GM06990 (cell line): ENCODE measurements around the gene RGS2.
A peak's percentile ranks its signal among the peaks of the same experiment; 100 is the strongest.

Experiments used
- DNase-seq: peaks from one replicate; pipeline ENCODE4 v3.0.0-alpha.2; 2011; ENCODE audit not compliant: insufficient read length; ENCODE audit errors: extremely low read depth
- H3K27me3 ChIP-seq: replicated peaks from 2 replicates; pipeline ENCODE4 v1.6.0; 2011; ENCODE audit warnings: low read length; ENCODE audit not compliant: control insufficient read depth, insufficient read depth
- H3K36me3 ChIP-seq: 2 replicates; pipeline ENCODE4 v1.5.1; 2011; ENCODE audit warnings: low read length; ENCODE audit not compliant: control insufficient read depth, insufficient read depth
- H3K4me3 ChIP-seq: replicated peaks from 2 replicates; pipeline ENCODE4 v1.5.1; 2011; ENCODE audit warnings: low read depth, mild to moderate bottlenecking, control low read depth, low read length
- TF ChIP-seq, protein P1 (sequence below): IDR thresholded peaks from 2 replicates; pipeline ENCODE4 v1.5.1; 2011; ENCODE audit warnings: low read length, control low read depth, mild to moderate bottlenecking, inconsistent platforms; ENCODE audit not compliant: insufficient read depth, poor library complexity, severe bottlenecking

RGS2 gene

DNA sequence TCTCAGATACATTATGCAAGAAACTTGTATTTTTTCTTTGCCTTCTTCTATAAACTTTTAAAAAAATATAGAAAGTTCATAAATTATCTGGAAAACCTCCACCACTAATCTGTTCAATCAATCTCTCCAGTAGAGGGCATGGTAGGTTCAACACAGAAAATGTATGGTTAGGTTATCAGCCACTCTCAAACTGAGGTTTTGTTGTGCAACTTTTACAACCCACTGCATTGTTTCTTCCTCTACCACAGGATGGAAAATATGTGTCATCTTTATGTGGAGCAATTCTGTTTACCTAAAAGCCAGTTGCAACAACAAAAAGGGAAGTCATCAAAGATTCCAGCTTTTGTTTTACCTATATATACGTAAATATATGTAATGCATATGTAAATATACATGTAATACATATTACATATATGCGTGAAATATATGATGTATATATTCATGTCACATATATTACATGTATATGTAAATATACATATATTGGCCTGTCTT lies 3.0 kb upstream of the RGS2 start:
- Histone ChIP-seq H3K4me3 (no peak overlapping the region), H3K27me3 (no peaks in the 10 kb centered on the region), H3K36me3 (no peaks in the 10 kb centered on the region)
- TF ChIP-seq, protein P1, sequence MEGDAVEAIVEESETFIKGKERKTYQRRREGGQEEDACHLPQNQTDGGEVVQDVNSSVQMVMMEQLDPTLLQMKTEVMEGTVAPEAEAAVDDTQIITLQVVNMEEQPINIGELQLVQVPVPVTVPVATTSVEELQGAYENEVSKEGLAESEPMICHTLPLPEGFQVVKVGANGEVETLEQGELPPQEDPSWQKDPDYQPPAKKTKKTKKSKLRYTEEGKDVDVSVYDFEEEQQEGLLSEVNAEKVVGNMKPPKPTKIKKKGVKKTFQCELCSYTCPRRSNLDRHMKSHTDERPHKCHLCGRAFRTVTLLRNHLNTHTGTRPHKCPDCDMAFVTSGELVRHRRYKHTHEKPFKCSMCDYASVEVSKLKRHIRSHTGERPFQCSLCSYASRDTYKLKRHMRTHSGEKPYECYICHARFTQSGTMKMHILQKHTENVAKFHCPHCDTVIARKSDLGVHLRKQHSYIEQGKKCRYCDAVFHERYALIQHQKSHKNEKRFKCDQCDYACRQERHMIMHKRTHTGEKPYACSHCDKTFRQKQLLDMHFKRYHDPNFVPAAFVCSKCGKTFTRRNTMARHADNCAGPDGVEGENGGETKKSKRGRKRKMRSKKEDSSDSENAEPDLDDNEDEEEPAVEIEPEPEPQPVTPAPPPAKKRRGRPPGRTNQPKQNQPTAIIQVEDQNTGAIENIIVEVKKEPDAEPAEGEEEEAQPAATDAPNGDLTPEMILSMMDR = peak; percentile 71
- DNase-seq = peak; percentile 36

DNA sequence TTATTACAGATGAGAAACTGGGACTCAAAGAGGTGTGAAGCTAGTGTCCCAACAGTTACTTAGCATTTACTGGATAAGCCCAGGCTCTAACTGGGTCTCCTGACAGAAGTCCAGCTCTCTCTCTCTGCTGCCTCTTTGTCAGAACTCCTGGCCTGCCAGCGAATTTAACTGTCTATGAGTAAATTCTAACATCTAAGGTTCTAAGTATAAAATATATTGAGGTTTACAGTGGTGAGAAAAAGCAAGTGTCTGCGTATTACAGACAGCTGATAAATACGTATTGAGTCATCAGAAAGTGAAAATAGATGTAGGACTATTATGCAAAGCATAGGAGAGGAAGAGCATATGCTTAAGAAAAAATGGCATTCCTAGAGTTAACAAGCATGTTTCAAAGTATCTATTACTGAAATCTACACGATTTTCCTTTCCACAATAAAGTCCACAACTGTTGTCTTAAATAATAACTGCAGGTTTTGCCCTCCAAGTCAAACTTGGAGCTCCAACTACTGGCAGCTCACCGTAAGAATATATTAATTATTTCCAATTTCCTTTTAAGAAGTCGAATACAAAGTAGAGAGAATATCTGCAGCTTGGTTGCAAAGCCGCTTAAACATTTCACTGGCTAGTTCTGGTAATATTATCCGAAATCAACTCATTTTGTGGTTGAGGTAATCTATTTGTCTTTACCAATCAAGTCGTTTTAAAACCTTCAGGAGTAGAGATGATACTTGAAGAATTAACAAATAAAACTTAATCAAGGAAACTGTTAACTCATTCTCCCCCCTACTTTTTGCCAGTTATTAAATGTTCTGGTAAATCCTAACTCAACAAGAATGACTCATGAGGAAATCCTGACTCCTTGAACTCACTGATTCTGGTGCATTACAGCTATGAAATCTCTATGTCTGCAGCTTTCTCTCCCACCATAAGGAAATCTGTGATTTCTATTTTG lies 1.4 kb upstream of the RGS2 start:
- Histone ChIP-seq H3K27me3 (no peaks in the 10 kb centered on the region), H3K4me3 (peak overlapping the region; percentile 44), H3K36me3 (no peaks in the 10 kb centered on the region)
- TF ChIP-seq, protein P1 = peak; percentile 22
- peak; percentile 25 for DNase-seq

DNA sequence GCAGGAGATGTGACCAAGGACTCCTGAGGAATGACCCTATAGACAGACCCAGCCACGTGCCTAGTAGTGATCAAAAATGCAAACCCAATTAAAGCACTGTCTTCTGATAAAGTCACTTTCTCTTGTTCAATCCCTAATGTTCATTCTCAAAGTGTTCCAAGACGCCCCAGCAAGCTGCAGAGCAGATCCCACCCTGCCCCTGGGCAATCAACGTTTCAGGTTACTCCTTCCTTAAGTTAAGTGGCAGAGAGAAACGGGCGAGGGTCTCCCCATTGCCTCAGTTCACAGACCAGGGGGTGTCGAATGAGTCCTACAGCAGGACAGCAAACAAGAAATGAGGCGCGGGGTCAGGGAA lies 699 bp upstream of the RGS2 start:
- no peak for DNase-seq
- TF ChIP-seq, protein P1 = no peak
- no peaks in the 10 kb centered on the region for H3K27me3 ChIP-seq
- H3K36me3 ChIP-seq = no peaks in the 10 kb centered on the region
- peak overlapping the region; percentile 78 for H3K4me3 ChIP-seq

DNA sequence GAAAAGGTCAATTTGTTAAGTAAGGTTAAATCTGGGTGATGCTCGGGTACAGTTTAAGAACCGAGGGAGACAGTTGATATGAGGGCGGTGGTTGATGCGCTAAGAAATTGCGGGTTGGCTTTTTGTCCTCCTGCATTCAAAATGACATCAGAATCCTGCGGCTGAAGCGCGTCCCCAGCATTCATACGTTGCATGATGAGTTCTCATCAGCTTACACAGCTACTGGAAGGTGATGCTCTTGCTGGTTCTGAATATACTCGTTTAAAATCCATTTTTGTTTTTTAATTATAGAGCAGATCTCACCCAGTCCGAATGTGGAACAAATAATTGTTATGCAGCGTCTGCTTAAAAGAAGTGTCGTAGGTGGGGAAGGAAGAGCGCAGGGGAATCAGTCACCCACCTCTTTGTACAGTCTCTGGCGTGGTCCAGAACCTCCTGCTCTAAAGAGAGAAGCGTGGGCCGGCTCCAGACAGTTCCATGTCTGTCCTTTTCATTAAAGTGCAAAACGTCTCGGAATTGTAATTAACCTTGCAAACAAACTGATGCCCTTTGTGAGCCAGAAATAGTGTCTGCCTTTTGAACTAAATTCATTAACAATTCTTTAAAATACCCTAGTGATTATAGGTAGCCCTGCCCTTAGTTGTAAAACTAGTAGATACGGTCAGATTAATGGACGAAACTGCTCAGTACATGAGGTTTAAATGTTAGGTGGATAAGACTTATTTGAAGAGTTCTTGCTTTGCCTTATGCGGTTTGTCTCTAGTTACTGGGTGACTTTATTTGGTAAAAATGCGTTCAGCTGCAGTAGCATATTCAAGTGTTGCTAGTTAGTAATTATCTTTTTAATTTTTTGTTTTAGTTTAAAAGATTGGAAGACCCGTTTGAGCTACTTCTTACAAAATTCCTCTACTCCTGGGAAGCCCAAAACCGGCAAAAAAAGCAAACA lies 741 bp downstream of the RGS2 start:
- no peaks in the 10 kb centered on the region for H3K36me3 ChIP-seq
- H3K4me3 ChIP-seq = peak overlapping the region; percentile 78
- TF ChIP-seq, protein P1 = no peak
- H3K27me3 ChIP-seq = no peaks in the 10 kb centered on the region
- DNase-seq = no peak

DNA sequence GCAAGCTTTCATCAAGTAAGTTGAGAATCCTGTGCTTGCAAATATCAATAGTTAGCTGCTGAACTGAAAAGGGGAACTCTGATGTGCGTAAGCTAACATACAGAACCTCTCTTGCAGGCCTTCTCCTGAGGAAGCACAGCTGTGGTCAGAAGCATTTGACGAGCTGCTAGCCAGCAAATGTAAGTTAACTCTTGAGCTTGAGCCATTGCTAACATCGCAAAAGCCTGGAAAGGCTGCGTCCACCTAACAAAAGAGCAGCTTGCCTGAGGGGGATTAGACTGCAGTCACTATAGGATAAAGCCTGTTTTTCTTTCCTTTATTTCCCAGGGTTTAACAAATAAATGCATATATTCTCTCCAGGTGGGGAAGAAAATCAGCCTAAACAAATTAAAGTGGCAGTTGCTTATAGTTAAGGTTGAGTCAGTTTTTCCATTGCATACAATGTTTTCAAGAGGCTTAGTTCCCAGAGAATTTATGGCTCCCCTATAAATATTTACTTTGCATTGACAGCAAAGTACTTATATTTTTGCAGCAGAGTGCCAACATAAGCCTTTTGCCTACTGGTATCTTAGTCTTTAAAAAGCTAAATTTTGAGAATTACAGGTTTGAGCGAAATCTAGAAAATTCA lies 1.5 kb downstream of the RGS2 start:
- peak; percentile 24 for DNase-seq
- Histone ChIP-seq H3K4me3 (no peak overlapping the region), H3K27me3 (no peaks in the 10 kb centered on the region), H3K36me3 (no peaks in the 10 kb centered on the region)
- TF ChIP-seq, protein P1 = no peak
